Stimulated activated CD4-positive, alpha-beta T cell treated with anti-CD3 and anti-CD28 coated beads, Interleukin-12 subunit alpha, Interleukin-12 subunit beta, amount 100 ng/mL, for 24 hours (primary cell): ENCODE data around the gene GALNT9.

Source experiments
- DNase-seq, 2 experiments: peaks; one replicate each; pipeline ENCODE4 v3.0.0-alpha.2; 2020; ENCODE audit warnings: low read depth in 2 of 2

Gene GALNT9

GRCh38 chr12:132344181-132344580 lies 14.8 kb upstream of the GALNT9 start:
- no peak for DNase-seq

DNA sequence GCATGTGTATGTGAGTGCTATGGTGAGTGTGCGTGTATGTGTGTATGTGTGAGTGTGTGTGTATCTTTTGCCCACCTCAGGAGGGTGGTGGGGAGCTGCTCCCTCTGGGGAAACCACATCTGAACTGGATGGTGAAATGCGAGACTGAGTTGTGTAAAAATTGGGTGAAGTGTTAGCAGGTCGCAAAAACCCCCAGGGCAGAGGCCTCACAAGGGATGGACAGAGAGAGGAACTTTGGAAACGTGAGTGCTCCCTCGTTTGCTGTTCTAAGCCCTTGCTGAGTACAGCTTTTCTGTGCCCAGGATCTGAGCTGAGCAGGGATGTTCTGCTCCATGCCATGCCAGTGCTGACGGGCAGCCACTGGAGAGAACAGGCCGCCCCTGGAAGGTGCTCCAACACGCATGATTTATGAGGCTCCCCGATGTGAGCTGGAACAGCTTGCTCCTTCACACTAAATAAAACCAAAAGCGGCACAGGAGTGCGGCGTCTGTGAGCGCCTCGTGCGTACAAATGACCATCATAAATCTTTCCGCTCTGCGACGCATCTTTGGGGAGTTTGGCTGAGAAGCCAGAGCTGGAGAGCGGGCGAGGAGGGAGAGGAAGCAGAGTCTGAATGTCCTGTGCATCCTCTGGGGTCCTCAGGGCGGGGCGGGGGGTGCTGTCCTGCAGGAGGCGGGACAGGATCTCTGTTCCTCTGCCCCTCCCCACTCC lies 14.1 kb upstream of the GALNT9 start:
- DNase-seq: no peak

GRCh38 chr12:132342251-132343227 lies 13.2 kb upstream of the GALNT9 start:
- no peak for DNase-seq

DNA sequence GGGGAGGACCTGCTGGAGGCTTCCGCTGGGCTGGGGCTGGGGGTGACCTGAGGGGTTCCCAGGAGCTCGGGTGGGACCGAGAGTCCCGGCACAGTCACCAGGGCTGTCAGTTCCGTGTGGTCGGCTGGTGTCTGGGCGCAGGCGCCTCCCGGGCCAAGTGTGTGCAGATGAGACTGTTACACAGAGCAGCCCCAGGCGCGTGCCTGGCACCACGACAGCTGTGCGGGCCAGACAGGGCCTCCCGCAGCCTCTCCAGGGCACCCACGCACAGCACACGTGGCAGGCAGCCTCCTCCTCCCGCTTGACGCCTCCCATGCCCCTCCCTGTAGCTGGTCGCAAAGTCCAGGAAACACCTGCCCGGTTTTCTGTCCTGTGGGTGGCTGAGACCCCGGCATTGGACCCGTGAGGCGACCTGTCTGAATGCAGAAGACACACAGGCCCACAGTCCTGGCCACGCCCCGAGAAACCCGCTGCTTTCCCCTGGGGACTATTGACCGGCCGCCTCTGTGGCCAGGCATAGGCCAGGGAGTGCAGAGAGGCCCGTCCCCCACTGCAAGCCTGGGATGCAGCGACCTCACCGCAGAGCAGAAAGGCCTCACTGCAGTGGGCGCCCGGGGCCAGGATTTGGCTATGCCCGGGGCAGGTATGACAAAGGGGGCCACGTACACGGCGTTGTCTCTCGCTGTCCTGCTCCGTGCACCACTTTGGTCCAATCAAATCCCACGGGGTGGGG lies 12.1 kb upstream of the GALNT9 start:
- DNase-seq: no peak

DNA sequence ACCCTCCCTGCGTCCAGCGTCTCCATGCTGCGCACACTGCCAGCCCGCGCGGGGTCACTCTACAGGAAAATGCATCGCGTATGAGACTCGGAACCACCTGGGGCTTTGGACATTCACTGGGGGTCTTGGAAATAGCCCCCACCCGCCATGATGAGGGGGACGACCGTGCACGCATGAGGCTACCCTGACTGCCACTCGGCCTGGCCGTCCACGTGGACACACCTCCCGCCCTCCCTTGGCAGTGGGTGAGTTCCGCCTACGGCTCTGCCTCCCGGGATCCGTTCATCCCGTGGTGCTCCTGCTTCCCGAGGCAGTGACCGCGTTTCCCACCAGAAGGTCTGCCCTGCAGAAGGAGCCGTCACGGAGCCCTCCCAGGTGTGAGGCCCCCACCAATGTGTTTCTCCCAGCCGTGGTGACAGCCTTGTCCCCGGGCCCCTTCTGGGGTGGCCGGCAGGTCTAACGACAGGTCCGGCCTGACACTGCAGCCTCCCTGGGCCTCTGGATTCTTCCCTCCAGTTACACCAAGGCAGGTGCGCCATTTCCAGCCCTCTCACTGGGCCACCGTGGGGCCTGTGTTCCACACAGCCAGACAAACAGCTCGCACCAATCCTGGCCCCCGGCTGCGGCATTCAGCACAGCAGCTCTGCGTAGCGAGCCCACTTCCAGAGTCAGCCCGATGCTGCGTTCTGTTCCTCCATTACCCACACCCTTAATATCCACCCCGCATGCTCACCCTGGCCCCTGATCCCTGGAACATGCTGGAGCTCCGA lies 11.1 kb upstream of the GALNT9 start:
- no peak for DNase-seq

DNA sequence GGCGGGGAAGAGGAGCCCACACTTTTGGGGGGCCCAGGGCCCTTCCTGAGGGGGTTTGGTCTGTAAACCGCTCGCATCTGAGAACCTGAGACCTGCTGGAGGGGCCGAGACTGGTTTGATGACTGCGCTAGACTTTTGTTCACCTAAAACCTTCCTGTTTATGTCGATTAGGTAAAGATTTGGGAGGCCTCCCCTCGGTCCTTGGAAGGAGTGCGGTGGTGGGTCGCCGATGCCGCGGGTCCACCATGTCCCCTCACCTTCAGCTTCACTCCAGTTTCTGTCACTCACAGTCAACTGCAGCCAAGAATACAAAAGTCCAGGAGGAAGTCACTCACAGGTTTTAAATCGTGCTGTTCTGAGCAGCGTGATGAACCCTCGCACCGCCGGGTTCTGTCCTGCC lies 10.5 kb upstream of the GALNT9 start:
- DNase-seq: no peak

DNA sequence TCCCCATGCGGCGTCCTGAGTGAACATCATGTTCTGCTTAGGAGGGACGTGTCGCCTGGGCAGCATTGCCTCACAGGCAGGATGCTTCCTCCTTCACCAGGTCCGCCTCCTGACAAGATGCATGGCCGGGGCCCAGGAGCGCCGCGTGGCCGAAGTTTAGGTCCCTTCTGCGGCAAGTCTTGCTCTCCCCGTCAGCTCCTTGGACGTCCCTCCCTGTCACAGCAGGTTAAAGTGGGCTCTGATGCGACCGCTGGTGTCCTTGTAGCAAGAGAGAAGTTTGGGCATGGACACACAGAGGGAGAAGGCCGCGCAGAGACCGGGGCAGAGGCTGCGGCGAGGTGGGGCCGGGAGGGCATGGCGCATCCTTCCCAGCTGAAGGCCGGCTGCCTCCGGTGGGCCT lies 9.4 kb upstream of the GALNT9 start:
- DNase-seq: no peak

DNA sequence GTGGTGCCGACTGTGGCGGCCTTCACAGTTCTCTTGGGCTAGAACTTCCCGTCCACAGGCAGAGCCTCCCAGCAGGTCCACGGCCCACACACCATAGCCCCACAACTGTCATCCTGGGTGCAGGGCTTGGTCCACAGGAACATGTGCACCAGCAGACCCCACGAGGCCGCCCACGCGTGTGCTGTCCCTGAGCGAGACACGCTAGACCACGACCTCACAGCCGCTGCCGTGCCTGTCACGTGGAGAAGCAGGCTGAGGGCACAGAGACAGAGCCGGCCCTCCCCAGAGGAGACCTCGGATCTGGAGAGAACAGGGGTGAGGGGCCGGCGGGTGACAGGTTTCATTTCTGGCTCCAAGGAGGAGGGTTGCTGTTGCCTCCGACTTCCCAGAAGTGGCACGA lies 8.9 kb upstream of the GALNT9 start:
- DNase-seq: no peak

- no peak for DNase-seq
Measured at GRCh38 chr12:132337557-132337956, 8.2 kb upstream of the GALNT9 start.

DNA sequence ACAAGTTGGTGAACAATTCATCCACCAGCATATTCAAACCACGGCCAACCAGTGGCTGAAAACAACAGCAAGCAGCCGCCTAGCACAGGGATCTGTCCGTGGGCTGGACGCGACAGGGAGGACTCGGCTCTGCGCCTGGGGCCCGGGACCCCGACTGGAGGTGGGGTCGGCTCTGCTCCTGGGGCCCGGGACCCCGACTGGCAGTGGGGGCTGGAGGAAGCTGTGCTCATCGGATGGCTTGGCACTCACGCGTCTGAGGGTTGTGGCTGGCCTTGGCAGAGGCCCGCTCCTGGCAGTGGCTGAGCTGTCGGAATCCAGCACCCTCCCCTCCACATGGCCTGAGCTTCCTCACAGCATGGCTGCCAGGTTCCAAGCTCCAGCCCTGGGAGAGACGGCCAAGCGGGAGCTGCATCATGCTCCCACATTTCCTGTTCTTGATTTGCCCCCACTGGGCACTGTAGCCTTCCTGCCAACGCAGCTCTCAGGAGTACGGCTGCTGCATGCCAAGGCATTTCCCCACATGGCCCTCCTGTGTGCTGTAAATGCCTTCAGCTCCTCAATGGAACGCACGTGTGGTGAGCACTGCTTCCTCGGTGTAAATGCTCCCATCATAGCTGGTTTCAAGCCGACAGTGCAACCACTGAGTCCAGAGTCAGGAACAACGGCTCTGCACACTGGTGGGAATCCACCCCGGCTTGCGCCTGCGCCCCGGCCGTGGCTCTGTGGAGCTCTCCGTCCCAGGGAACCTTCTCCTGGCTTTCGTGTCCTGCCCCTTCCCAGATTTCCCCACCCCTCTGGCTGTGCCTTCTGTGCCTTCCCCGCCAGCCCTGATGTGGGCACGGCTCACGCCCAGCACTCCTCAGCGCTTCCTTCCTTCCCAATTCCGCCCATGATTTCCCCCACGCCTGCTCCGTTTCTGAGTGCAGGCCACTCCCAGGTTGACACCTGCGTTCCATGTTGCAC lies 7.3 kb upstream of the GALNT9 start:
- no peak for DNase-seq

DNA sequence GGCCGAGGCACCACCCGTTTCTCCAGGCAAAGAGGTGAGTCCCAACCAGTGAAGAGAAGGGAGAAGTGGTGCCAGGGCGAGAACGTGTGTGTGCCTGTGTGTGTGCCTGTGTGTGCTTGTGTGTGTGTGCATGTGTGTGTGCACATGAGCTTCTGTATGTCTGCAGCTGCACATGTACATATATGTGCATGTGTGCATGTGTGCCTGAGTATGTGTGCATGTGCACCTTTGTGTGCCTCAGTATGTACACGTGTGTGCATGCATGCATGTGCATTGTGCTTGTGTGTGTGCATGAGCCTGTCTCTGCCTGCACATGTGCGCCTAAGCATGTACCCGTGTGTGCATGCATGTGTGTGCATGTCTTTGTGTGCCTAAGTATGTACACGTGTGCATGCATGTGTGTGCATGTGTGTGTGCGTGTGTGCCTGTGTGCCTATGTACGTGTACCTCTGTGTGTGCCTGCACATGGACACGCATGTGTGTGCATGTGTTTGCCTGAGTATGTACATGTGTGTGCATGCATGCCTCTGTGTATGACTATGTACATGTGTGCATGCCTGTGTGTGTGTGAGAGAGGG lies 5.9 kb upstream of the GALNT9 start:
- no peak for DNase-seq

DNA sequence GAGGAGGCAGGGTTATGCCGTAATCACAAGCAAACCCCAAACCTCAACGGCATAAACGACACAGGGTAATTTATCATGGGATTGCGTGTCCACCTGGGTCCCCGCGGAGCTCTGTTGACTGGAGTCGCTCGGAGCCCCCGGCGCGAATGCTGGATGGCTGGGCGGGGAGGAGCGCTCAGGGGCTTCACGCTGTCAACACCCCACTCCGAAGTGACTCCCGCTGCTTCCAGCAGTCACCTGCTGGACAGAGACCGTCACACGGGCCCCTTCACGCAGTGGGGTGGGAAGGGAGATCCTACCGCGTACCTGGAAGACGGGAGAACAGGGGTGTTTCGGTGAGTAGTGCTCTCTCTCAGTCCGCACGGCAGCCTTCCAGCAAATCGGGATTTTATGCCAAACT lies 4.4 kb upstream of the GALNT9 start:
- DNase-seq: no peak

DNA sequence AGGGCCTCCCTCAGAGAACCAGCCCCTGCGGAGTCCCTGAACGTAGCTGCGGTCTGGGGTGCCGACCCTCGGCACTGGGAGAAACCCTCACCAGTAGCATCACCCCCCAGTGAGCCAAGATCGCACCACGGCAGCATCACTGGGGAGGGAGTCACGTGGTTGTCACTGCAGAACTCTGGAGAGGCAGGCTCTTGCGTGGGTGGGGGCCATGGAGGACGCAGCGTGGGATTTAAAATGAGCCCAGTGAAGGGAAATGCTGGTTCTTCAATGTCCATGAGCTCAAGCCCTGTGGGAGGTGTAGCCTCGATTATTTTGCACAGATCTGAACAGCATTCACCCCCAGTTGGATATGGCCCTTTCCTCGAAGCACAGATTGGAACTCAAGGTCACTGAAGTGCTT lies 3.9 kb upstream of the GALNT9 start:
- no peak for DNase-seq

- no peak for DNase-seq
Measured at GRCh38 chr12:132330549-132330881, 1.1 kb upstream of the GALNT9 start.

DNA sequence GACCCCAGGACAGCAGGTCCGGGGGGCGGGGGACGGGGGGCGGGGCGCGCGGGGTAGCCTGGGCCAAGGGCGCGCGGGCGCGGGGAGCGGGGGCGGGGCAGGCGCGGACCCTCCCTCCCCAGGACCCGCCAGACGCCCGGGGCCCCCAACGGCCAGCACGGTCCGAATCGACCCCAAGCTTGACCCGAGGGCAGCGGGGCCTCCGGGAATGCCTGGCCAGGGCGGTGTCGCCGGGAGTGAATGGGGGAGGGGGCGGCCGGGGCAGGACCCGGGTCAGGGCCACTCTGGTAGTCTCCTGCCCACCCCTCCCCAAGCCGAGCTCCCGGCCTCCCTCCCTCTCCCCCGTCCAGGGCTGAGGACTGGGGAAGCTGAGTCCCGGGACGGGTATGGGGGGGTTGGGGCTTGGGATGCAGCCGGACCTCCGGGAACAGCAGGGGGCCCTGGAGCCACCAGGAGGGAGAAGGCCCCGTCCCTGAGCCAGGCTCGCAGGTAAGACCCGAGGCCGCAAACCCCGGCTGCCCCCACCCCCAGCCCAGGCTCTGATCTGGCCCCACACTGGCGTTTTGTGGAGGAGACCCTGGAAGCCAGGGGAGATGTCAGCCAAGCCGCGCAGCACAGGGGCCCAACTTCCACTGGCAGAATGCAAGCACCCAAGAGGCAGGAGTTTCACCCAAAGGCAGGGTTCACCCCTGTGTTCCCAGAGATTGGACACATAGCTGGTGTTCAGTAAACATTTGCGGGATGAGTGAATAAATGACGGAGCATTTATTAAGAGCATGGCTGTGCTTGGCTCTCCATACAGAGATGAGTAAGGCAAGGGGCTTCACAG lies 545 bp upstream of the GALNT9 start:
- no peak for DNase-seq

- DNase-seq: no peak
Measured at GRCh38 chr12:132328282-132329029, 933 bp downstream of the GALNT9 start.

DNA sequence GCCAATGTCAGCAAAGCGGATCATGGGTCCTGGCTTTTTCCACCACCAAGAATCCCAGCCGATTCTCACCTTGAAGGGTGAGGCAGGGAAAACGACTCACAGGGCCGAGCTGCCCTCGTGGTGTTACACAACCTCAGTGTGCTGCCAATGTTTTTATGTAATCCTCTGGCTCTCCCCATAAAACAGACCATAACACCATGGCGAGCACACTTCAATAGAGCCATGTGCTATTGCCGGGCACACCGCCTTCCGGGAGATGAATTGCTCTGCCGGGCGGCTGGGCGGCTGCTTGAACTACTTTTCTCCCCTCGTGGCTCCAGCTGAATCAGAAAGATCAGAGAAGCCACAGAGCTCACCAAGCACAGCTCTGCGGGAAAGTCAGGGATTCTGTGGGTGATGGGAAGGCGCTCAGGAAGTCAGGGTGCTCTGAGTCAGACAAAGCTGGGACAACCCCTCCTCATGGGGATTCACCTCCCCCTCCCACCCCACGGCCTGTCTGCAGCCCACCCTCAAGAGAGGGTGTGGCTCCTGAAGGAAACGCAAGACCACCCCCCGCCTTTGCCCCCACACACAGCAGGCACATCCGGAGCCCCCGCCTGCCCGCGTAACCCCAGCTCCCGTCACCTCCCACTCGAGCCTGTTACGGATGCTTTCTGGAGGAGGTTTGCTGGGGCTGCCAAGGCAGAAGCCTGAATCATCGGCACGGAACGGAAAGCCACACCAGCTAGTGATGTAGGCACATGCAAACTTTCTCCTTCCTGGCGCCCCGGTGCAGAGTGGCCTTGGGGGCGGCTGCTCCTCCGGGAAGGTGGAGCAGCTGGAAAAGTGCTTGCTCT lies 1.8 kb downstream of the GALNT9 start:
- DNase-seq: peak; percentile 44 to 74

GRCh38 chr12:132326646-132327045 lies 2.7 kb downstream of the GALNT9 start:
- no peak for DNase-seq
